GM23338 (cell line): Measurements from ENCODE around the gene LAPTM5. TPM values are rescaled to one million over a fixed set of nuclear protein-coding genes. Genes with fewer than 3 reads are reported as not detected.

ENCODE experiments used
- ATAC-seq: fragments of 200-7000 bp; cut with Tn5 transposase; 3 replicates; pipeline ENCODE4 v1.9.1; 2020
- DNase-seq: peaks from one replicate; pipeline ENCODE4 v3.0.0-alpha.2; 2015; ENCODE audit warnings: low spot score
- H2AFZ ChIP-seq: fragments of 200-600 bp; sonication (generic); 2 replicates; pipeline ENCODE4 v1.8.0; 2016; ENCODE audit warnings: antibody characterized with exemption, mild to moderate bottlenecking, moderate library complexity
- H3F3A ChIP-seq: fragments of 200-600 bp; sonication (generic); replicated peaks from 2 replicates; pipeline ENCODE4 v1.8.0; 2017; ENCODE audit warnings: antibody characterized with exemption, mixed run types, low read depth
- H3K27ac ChIP-seq: fragments of 200-600 bp; sonication (generic); 2 replicates; pipeline ENCODE4 v1.6.1; 2016; ENCODE audit warnings: low read depth
- H3K27me3 ChIP-seq: fragments of 200-600 bp; sonication (generic); 2 replicates; pipeline ENCODE4 v1.8.0; 2016; ENCODE audit warnings: mild to moderate bottlenecking, mixed run types, moderate library complexity; ENCODE audit not compliant: insufficient read depth
- H3K36me3 ChIP-seq: fragments of 200-600 bp; sonication (generic); 2 replicates; pipeline ENCODE4 v1.8.0; 2016; ENCODE audit warnings: mild to moderate bottlenecking; ENCODE audit not compliant: insufficient read depth
- H3K4me1 ChIP-seq: fragments of 200-600 bp; sonication (generic); 2 replicates; pipeline ENCODE4 v1.8.0; 2016; ENCODE audit warnings: mild to moderate bottlenecking, moderate library complexity; ENCODE audit not compliant: insufficient read depth
- H3K4me2 ChIP-seq: fragments of 200-600 bp; sonication (generic); 2 replicates; pipeline ENCODE4 v1.7.1; 2017; ENCODE audit warnings: mixed run types
- H3K4me3 ChIP-seq: fragments of 200-600 bp; sonication (generic); 2 replicates; pipeline ENCODE4 v1.6.1; 2016; ENCODE audit warnings: mixed run types
- H3K79me2 ChIP-seq: fragments of 200-600 bp; sonication (generic); replicated peaks from 2 replicates; pipeline ENCODE4 v1.8.0; 2017; ENCODE audit warnings: mild to moderate bottlenecking; ENCODE audit not compliant: insufficient read depth
- H3K9me2 ChIP-seq: fragments of 200-600 bp; sonication (generic); 2 replicates; pipeline ENCODE4 v1.8.0; 2017; ENCODE audit not compliant: insufficient read depth
- H4K20me1 ChIP-seq: fragments of 200-600 bp; sonication (generic); replicated peaks from 2 replicates; pipeline ENCODE4 v1.8.0; 2017; ENCODE audit warnings: mild to moderate bottlenecking; ENCODE audit not compliant: insufficient read depth
- H3K27ac Mint-ChIP-seq: 2 replicates; pipeline ENCODE4 v1.8.0; 2020; ENCODE audit warnings: inconsistent platforms, mild to moderate bottlenecking, moderate library complexity, mixed read lengths
- H3K27me3 Mint-ChIP-seq: 3 replicates; pipeline ENCODE4 v1.8.0; 2022; ENCODE audit warnings: low read depth, mild to moderate bottlenecking, moderate library complexity, mixed read lengths, inconsistent platforms; ENCODE audit not compliant: insufficient read depth, poor library complexity
- H3K36me3 Mint-ChIP-seq: 3 replicates; pipeline ENCODE4 v1.8.0; 2021; ENCODE audit warnings: low read depth, mild to moderate bottlenecking, inconsistent platforms, moderate library complexity, mixed read lengths
- H3K4me1 Mint-ChIP-seq: 3 replicates; pipeline ENCODE4 v1.8.0; 2020; ENCODE audit warnings: mild to moderate bottlenecking, inconsistent platforms, mixed read lengths
- H3K4me3 Mint-ChIP-seq: 3 replicates; pipeline ENCODE4 v1.8.0; 2021; ENCODE audit warnings: moderate library complexity, mild to moderate bottlenecking, inconsistent platforms, mixed read lengths
- H3K9me3 Mint-ChIP-seq: 3 replicates; pipeline ENCODE4 v1.8.0; 2020; ENCODE audit warnings: moderate library complexity, mild to moderate bottlenecking, inconsistent platforms, mixed read lengths
- CREB1 ChIP-seq: fragments of 250-450 bp; sonication (Bioruptor Pico); IDR thresholded peaks from 2 replicates; pipeline ENCODE4 v1.5.0; 2020; ENCODE audit warnings: low read depth, mild to moderate bottlenecking, moderate library complexity
- ETS1 ChIP-seq: IDR thresholded peaks from 2 replicates; pipeline ENCODE4 v1.6.1; 2016; ENCODE audit warnings: antibody characterized with exemption
- EZH2phosphoT487 ChIP-seq: fragments of 200-600 bp; sonication (generic); IDR thresholded peaks from one replicate; pipeline ENCODE4 v1.8.1; 2018; ENCODE audit warnings: antibody characterized with exemption; ENCODE audit not compliant: unreplicated experiment
- POLR2AphosphoS5 ChIP-seq: IDR thresholded peaks from 2 replicates; pipeline ENCODE4 v1.6.1; 2016; ENCODE audit warnings: antibody characterized with exemption, low read depth
- STAT1 ChIP-seq: IDR thresholded peaks from one replicate; pipeline ENCODE4 v1.6.1; 2016; ENCODE audit warnings: antibody characterized with exemption; ENCODE audit not compliant: unreplicated experiment
- ZNF114 ChIP-seq: fragments of 250-450 bp; sonication (Bioruptor Pico); IDR thresholded peaks from 2 replicates; pipeline ENCODE4 v1.5.0; 2020; ENCODE audit warnings: mild to moderate bottlenecking, moderate library complexity
- ZNF331 ChIP-seq: fragments of 250-450 bp; sonication (Bioruptor Pico); IDR thresholded peaks from 2 replicates; pipeline ENCODE4 v1.5.0; 2020; ENCODE audit warnings: low read depth, mild to moderate bottlenecking, moderate library complexity
- ZNF462 ChIP-seq: fragments of 250-450 bp; sonication (Bioruptor Pico); IDR thresholded peaks from 2 replicates; pipeline ENCODE4 v1.5.0; 2020; ENCODE audit warnings: mild to moderate bottlenecking, moderate library complexity
- polyA plus RNA-seq: library from polyadenylated mRNA; unstranded; fragments of >200 nt; fragmentation: Nextera tagmentation; extraction: Ambion mirVana; gene quantifications from 2 replicates; pipeline ENCODE4 v1.2.1, GENCODE V29; 2016
- total RNA-seq: library from RNA; depleted of rRNA; stranded (reverse); fragments of >200 nt; shearing (Covaris generic); gene quantifications from 2 replicates; pipeline ENCODE4 v1.2.3, GENCODE V29; 2014
- TF ChIP-seq, protein P1 (sequence below), 2 experiments: fragments of 200-600 bp in 1 of 2; sonication (generic) in 1 of 2; conservative IDR thresholded peaks; 2 replicates each; pipeline versions ENCODE4 v1.5.1 to v1.6.1; 2016 to 2017; ENCODE audit warnings: antibody characterized with exemption in 2 of 2, low read depth in 2 of 2, mild to moderate bottlenecking in 2 of 2, moderate library complexity in 1 of 2

LAPTM5 gene
- total and polyA plus RNA-seq, 2 experiments from 2014 or later, result 0.21 TPM; not detected in 1

DNA sequence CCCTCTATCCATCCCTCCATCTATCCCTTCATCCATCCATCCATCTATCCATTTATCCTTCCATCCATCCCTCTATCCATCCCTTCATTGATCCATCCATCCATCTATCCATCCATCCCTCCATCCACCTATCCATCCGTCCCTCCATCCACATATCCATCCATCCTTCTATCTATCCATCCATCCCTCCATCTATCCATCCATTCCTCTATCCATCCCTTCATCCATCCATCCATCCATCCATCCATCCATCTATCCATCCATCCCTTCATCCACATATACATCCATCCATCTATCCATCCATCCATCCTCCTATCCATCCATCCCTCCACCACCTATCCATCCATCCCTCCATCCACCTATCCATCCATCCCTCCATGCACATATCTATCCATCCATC, 57.8 kb downstream of the LAPTM5 start:
- Histone ChIP-seq H3K4me2 (no peak overlapping the region), H3F3A (no peaks in the 10 kb centered on the region), H3K27me3 (no peaks in the 10 kb centered on the region), H3K79me2 (no peaks in the 10 kb centered on the region), H2AFZ (no peak overlapping the region), H3K4me1 (no peaks in the 10 kb centered on the region), H3K27ac (no peak overlapping the region), H4K20me1 (no peaks in the 10 kb centered on the region), H3K4me3 (no peak overlapping the region), H3K36me3 (no peaks in the 10 kb centered on the region), H3K9me2 (peaks cover 9% of the 10 kb centered on the region; the same call in 1 of the 2 replicates)
- DNase-seq, result no peak
- H3K9me3 Mint-ChIP-seq, result no peaks in the 10 kb centered on the region
- no peak for TF ChIP-seq EZH2phosphoT487
- TF ChIP-seq ZNF114, result no peak
- TF ChIP-seq POLR2AphosphoS5, result no peak
- no peak for TF ChIP-seq CREB1
- TF ChIP-seq, protein P1, sequence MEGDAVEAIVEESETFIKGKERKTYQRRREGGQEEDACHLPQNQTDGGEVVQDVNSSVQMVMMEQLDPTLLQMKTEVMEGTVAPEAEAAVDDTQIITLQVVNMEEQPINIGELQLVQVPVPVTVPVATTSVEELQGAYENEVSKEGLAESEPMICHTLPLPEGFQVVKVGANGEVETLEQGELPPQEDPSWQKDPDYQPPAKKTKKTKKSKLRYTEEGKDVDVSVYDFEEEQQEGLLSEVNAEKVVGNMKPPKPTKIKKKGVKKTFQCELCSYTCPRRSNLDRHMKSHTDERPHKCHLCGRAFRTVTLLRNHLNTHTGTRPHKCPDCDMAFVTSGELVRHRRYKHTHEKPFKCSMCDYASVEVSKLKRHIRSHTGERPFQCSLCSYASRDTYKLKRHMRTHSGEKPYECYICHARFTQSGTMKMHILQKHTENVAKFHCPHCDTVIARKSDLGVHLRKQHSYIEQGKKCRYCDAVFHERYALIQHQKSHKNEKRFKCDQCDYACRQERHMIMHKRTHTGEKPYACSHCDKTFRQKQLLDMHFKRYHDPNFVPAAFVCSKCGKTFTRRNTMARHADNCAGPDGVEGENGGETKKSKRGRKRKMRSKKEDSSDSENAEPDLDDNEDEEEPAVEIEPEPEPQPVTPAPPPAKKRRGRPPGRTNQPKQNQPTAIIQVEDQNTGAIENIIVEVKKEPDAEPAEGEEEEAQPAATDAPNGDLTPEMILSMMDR (conservative IDR thresholded peaks at IDR 0.05; ENCODE audit: low read depth in 2 of 2), result no peak
- TF ChIP-seq STAT1, result no peak
- ATAC-seq, result no peak
- no peak overlapping the region for H3K4me3 Mint-ChIP-seq
- H3K27ac Mint-ChIP-seq, result no peak overlapping the region
- H3K36me3 Mint-ChIP-seq, result no peaks in the 10 kb centered on the region
- peaks cover 4% of the 10 kb centered on the region; the same call in 1 of the 3 replicates for H3K4me1 Mint-ChIP-seq
- H3K27me3 Mint-ChIP-seq, result no peaks in the 10 kb centered on the region

DNA sequence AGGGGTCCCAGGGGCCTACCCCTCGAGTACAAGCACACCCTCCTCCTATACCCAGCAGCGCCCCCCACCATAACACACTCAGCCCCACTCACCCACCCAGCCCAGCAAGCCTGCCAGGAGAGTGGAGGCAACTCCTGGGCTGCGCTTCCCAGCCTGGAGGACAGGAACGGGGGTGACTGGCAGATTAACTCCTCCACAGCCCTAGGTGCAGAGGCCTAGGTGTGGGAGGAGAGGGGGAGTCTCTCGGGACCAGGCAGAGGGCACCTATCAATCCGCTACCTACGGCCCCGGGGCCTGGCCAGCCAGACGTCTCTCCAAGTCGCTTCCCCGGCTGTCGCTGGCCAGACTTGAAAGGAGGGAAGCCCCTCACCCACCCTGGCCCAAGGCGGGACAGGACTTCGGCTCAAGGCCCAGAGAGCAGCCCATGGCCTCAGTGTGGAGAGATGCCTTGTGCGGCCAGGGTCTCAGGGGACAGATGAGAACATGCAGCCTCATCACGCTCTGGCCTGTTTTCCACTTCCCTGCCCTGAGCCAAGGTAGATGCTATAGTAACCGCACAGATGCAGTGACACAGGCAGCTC, 59.1 kb downstream of the LAPTM5 start:
- no peak overlapping the region for H3K27ac ChIP-seq
- no peaks in the 10 kb centered on the region for H3K27me3 ChIP-seq
- H3K4me3 ChIP-seq, result no peak overlapping the region
- H4K20me1 ChIP-seq, result no peaks in the 10 kb centered on the region
- Mint-ChIP-seq H3K9me3 (no peaks in the 10 kb centered on the region), H3K27me3 (no peaks in the 10 kb centered on the region), H3K36me3 (no peaks in the 10 kb centered on the region), H3K4me1 (peaks cover 8% of the 10 kb centered on the region), H3K27ac (no peak overlapping the region), H3K4me3 (no peak overlapping the region)
- H3F3A ChIP-seq, result no peaks in the 10 kb centered on the region
- H3K79me2 ChIP-seq, result no peaks in the 10 kb centered on the region
- no peak overlapping the region for H3K4me2 ChIP-seq
- H2AFZ ChIP-seq, result no peak overlapping the region
- DNase-seq (no peak), ATAC-seq (peak; percentile 31)
- H3K4me1 ChIP-seq, result no peaks in the 10 kb centered on the region
- no peak for TF ChIP-seq STAT1
- TF ChIP-seq ZNF114, result no peak
- no peak for TF ChIP-seq ZNF331 (CRISPR knock-in tag)
- no peak for TF ChIP-seq POLR2AphosphoS5
- no peak for TF ChIP-seq ETS1
- no peak for TF ChIP-seq ZNF462
- H3K9me2 ChIP-seq, result peaks cover 9% of the 10 kb centered on the region; the same call in 1 of the 2 replicates
- H3K36me3 ChIP-seq, result no peaks in the 10 kb centered on the region
